Esophagus muscularis mucosa (tissue), 4 donors: ENCODE results near the gene GPR84. TPM values are rescaled to one million over a fixed set of nuclear protein-coding genes. Genes with fewer than 3 reads are reported as not detected.
A peak's percentile ranks its signal among the peaks of the same experiment; 100 is the strongest.

Source experiments
- DNase-seq: peaks from one replicate; pipeline ENCODE4 v3.0.0-alpha.2; 2017; ENCODE audit errors: extremely low spot score
- H3K27ac ChIP-seq, 4 donors: fragments of 200-600 bp; sonication (generic); replicated peaks in 1 of 4; 1 replicate in 3 of 4; 2 replicates in 1 of 4; pipeline ENCODE4 v1.5.1; 2016 to 2019; ENCODE audit warnings: mild to moderate bottlenecking in 1 of 4
- H3K27me3 ChIP-seq, 4 donors: fragments of 200-600 bp; sonication (generic); one replicate each; pipeline versions ENCODE4 v1.5.1 to v1.6.0; 2016 to 2019
- H3K36me3 ChIP-seq, 4 donors: fragments of 200-600 bp; sonication (generic); one replicate each; pipeline ENCODE4 v1.5.1; 2016 to 2019
- H3K4me1 ChIP-seq, 4 donors: fragments of 200-600 bp; sonication (generic); one replicate each; pipeline ENCODE4 v1.5.1; 2016 to 2019
- H3K4me3 ChIP-seq, 4 donors: fragments of 200-600 bp; sonication (generic); 1 replicate in 2 of 4; 2 replicates in 2 of 4; pipeline ENCODE4 v1.5.1; 2016 to 2019; ENCODE audit warnings: mild to moderate bottlenecking in 4 of 4, moderate library complexity in 1 of 4
- H3K9me3 ChIP-seq, 4 donors: fragments of 200-600 bp; sonication (generic); 1 replicate in 3 of 4; 2 replicates in 1 of 4; pipeline ENCODE4 v1.5.1; 2016 to 2019
- EP300 ChIP-seq: sonication (generic); formaldehyde crosslinking; IDR thresholded peaks from one replicate; pipeline ENCODE4 v1.6.1; 2017; ENCODE audit warnings: antibody characterized with exemption
- POLR2A ChIP-seq: fragments of 450-650 bp; IDR thresholded peaks from one replicate; pipeline ENCODE4 v1.6.1; 2017; ENCODE audit warnings: antibody characterized with exemption, moderate library complexity, mild to moderate bottlenecking, low read depth
- POLR2AphosphoS5 ChIP-seq, 2 donors: sonication (generic); formaldehyde crosslinking; IDR thresholded peaks; one replicate each; pipeline ENCODE4 v1.6.1; 2017; ENCODE audit warnings: antibody characterized with exemption in 2 of 2
- WGBS: methylation state at CpG from one replicate; pipeline ENCODE4 v1.1.5; 2018; 5-methylcytosine and 5-hydroxymethylcytosine counted together
- intact Hi-C: fragments of 100-400 bp; cut with DNase I; formaldehyde crosslinking; loops from one replicate; pipeline ENCODE4 v1.15.1; 2023
- total RNA-seq, 4 donors: library from RNA; depleted of rRNA; stranded (reverse); fragments of >200 nt; gene quantifications; one replicate each; pipeline versions ENCODE4 v1.1.0 to v1.2.1, GENCODE V29; 2016
- TF ChIP-seq, protein P1 (sequence below), 3 experiments: fragments of 200-600 bp in 2 of 3; fragments of 450-650 bp in 1 of 3; sonication (generic) in 2 of 3; IDR thresholded peaks; one replicate each; pipeline ENCODE4 v1.5.1; 2017 to 2019; ENCODE audit warnings: antibody characterized with exemption in 3 of 3, mild to moderate bottlenecking in 2 of 3, moderate library complexity in 1 of 3

The GPR84 gene
- total RNA-seq, 4 donors from 2014 or later, result 0.66 TPM; not detected in 3

DNA sequence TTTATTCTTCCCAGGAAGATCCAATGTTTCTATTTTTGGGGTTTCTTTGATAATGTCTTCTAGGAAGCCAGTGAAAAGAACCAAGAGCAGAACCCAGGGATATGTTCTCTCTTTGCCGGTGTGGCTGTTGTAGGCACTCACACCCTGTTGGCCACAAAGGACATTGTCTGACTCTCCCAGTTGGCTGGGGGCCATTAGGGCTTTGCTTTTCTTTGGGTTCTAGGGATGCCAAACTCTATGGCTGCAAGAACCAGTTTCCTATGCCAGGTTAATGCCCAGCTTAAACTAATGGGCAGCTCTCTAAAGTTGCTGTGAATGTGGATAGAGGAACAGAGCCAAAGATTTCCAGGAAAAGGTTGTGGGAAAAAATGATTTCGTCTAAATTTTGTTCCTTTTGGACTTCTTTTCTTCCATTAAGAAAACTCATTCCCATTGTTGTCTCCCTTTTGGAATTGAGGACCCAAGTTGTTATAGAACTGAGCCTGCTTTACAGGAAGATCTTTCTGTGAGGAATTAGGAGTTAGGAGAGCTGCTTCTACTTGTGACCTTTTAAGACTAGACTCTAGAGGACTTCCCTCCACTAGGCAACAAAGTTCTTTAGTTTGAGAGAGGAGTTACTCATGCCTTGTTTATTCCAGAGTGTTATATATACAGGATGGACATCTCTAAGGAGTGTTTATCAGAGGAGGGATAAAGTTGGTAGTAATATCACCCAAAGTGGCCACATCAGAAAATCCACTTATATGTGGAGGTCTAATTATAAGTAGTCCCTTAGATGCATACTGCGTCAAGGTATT is 26.2 kb downstream of the GPR84 start:
- 60% methylated on average over 3 of the region's 3 CpGs for WGBS
- no peak for DNase-seq
- peaks cover 27 to 86% (median 74%) of the 10 kb centered on the region in 4 donors for H3K4me1 ChIP-seq
- peaks cover 4 to 29% (median 26%) of the 10 kb centered on the region in 4 donors for H3K36me3 ChIP-seq
- no peaks in the 10 kb centered on the region for H3K27me3 ChIP-seq
- TF ChIP-seq, protein P1, sequence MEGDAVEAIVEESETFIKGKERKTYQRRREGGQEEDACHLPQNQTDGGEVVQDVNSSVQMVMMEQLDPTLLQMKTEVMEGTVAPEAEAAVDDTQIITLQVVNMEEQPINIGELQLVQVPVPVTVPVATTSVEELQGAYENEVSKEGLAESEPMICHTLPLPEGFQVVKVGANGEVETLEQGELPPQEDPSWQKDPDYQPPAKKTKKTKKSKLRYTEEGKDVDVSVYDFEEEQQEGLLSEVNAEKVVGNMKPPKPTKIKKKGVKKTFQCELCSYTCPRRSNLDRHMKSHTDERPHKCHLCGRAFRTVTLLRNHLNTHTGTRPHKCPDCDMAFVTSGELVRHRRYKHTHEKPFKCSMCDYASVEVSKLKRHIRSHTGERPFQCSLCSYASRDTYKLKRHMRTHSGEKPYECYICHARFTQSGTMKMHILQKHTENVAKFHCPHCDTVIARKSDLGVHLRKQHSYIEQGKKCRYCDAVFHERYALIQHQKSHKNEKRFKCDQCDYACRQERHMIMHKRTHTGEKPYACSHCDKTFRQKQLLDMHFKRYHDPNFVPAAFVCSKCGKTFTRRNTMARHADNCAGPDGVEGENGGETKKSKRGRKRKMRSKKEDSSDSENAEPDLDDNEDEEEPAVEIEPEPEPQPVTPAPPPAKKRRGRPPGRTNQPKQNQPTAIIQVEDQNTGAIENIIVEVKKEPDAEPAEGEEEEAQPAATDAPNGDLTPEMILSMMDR (IDR thresholded peaks at IDR 0.05), result no peak
- no peak for TF ChIP-seq POLR2AphosphoS5 (IDR thresholded peaks at IDR 0.05)
- peak overlapping the region; percentile 41 to 77 (median 71) for H3K27ac ChIP-seq
- intact Hi-C loops, result no loop called here
- H3K9me3 ChIP-seq, result no peaks in the 10 kb centered on the region
- no peak overlapping the region for H3K4me3 ChIP-seq

DNA sequence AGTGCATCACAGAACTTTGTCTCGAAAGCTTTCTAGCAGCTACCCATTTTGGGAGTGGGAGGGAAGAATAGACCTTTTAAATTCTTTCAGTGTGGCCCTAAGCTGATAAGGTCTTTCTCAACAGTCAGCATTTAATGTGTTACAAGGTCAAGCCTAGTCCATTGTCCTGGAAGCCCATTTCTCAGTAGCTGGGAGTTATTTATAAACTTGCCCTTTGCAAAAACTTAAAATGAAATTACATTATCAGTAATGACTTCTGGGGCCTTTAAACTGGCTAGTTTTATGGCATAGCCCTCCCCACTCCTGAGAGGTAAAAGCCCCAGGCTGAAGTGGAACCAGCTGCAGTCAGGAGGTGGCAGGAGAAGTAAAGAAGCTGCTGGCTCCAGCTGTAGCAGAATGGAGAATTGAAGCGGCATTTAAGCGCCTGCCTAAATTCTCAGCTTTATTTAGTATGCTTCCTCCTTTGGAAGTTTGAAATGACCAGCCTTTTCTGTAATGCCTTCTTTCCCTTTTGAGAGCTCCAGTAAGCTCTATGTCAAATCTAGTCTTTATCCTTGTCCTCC is 26.9 kb downstream of the GPR84 start:
- WGBS, result 35% methylated on average over 3 of the region's 3 CpGs
- DNase-seq, result no peak
- Histone ChIP-seq H3K27me3 (no peaks in the 10 kb centered on the region), H3K9me3 (no peaks in the 10 kb centered on the region), H3K4me3 (no peak overlapping the region), H3K36me3 (peaks cover 0 to 22% (median 19%) of the 10 kb centered on the region in 4 donors), H3K4me1 (peaks cover 27 to 91% (median 75%) of the 10 kb centered on the region in 4 donors), H3K27ac (peak overlapping the region; percentile 41 to 77 (median 71))
- TF ChIP-seq, protein P1 (IDR thresholded peaks at IDR 0.05), result peak in 2 of 3 experiments; percentile 38 to 46
- TF ChIP-seq POLR2AphosphoS5 (IDR thresholded peaks at IDR 0.05) (no peak), POLR2A (no peak)
- intact Hi-C loops, result no loop called here

DNA sequence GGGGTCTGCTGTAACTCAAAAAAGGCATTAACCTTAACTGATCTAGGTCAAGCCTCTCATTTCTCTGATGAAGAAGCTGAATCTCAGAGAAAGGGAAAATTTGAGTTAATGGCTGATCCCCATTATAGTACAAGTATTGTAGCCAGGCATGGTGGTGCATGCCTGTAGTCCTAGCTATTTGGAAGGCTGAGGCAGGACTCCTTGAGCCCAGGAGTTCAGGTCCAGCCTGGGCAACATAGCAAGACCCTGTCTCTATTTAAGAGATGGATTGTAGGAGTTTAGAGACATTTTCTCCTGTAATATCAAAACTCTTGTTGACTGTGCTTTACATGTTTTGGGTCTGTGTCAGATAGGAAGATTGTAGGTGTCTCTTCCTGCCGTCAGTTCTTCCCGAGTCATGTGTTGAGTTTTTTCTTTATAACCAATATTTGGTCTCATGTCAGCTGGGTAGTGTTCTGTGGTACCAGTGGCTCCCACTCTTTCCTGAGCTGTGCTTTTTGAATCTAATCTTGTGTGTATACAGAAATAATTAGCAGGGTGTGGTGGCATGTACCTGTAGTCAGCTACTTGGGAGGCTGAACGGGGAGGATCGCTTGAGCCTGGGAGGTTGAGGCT is 30.8 kb downstream of the GPR84 start:
- no peaks in the 10 kb centered on the region for H3K9me3 ChIP-seq
- TF ChIP-seq POLR2A, result no peak
- TF ChIP-seq POLR2AphosphoS5 (IDR thresholded peaks at IDR 0.05), result no peak
- TF ChIP-seq, protein P1 (IDR thresholded peaks at IDR 0.05), result no peak
- no peak for TF ChIP-seq EP300
- WGBS, result 96% methylated on average over 4 of the region's 4 CpGs
- H3K27me3 ChIP-seq, result no peaks in the 10 kb centered on the region
- H3K4me3 ChIP-seq, result no peak overlapping the region
- no peak overlapping the region for H3K27ac ChIP-seq
- H3K36me3 ChIP-seq, result peaks cover 0 to 12% (median 0%) of the 10 kb centered on the region in 4 donors
- intact Hi-C loops, result no loop called here
- DNase-seq, result no peak
- H3K4me1 ChIP-seq, result peaks cover 29 to 91% (median 77%) of the 10 kb centered on the region in 4 donors

DNA sequence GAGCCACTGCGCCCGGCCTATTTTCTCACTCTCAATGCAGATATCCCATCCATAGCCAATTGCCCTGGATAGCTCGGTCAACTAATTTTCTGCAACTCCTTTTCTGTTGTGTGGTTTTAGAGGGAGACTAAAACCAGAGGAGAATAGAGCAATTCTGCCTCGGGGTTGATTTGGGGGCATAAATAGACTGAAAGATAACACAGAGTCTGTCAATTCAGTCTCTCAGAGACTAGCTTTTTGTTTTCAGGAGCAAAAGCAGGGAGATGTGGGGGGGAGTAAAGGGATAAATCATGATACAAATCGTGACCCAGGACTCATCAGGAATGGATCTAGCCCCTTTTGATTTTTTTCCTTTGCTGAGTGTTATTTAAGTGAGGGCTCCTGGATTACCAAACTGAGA is 32.8 kb downstream of the GPR84 start:
- WGBS, result 84% methylated on average over 5 of the region's 5 CpGs
- Histone ChIP-seq H3K4me3 (no peak overlapping the region), H3K36me3 (peaks cover 0 to 14% (median 0%) of the 10 kb centered on the region in 4 donors), H3K27me3 (no peaks in the 10 kb centered on the region), H3K27ac (no peak overlapping the region), H3K9me3 (no peaks in the 10 kb centered on the region), H3K4me1 (peaks cover 23 to 91% (median 77%) of the 10 kb centered on the region in 4 donors)
- no peak for DNase-seq
- intact Hi-C loops, result no loop called here
- TF ChIP-seq POLR2AphosphoS5 (IDR thresholded peaks at IDR 0.05) (no peak), POLR2A (no peak), EP300 (no peak)
- TF ChIP-seq, protein P1 (IDR thresholded peaks at IDR 0.05), result no peak
